Activated CD4-positive, alpha-beta T cell treated with anti-CD3 and anti-CD28 coated beads, Interleukin-2, amount 10 ng/mL, durations not matched to agents 24 days and 14 days (primary cell): ENCODE results near the gene ANKRD44. TPM values are rescaled to one million over a fixed set of nuclear protein-coding genes. Genes with fewer than 3 reads are reported as not detected.

Source experiments
- DNase-seq: peaks from one replicate; pipeline ENCODE4 v3.0.0; 2022
- H3K27ac Mint-ChIP-seq: one replicate; pipeline ENCODE4 v1.8.0; 2022; ENCODE audit warnings: mild to moderate bottlenecking, mixed read lengths
- H3K27me3 Mint-ChIP-seq: one replicate; pipeline ENCODE4 v1.8.0; 2022; ENCODE audit warnings: mixed read lengths
- H3K36me3 Mint-ChIP-seq: one replicate; pipeline ENCODE4 v1.8.0; 2022; ENCODE audit warnings: low read depth, mild to moderate bottlenecking, mixed read lengths
- H3K4me1 Mint-ChIP-seq: one replicate; pipeline ENCODE4 v1.8.0; 2021; ENCODE audit warnings: mixed read lengths
- H3K4me3 Mint-ChIP-seq: one replicate; pipeline ENCODE4 v1.8.0; 2022; ENCODE audit warnings: mild to moderate bottlenecking, moderate library complexity, mixed read lengths
- H3K9me3 Mint-ChIP-seq: one replicate; pipeline ENCODE4 v1.8.0; 2021; ENCODE audit warnings: mixed read lengths
- intact Hi-C: fragments of 100-400 bp; cut with micrococcal nuclease; formaldehyde crosslinking; loops from one replicate; pipeline ENCODE4 v1.15.1; 2023
- total RNA-seq: library from RNA; stranded (reverse); gene quantifications from 2 replicates; pipeline ENCODE4 v1.2.3, GENCODE V29; 2022

The ANKRD44 gene
- total RNA-seq, 1 donor from 2014 or later = 147 TPM

GRCh38 chr2:197148401-197148800 lies 162.2 kb downstream of the ANKRD44 start:
- H3K36me3 Mint-ChIP-seq = peaks cover 32% of the 10 kb centered on the region
- peaks cover 67% of the 10 kb centered on the region for H3K4me1 Mint-ChIP-seq
- DNase-seq = no peak

DNA sequence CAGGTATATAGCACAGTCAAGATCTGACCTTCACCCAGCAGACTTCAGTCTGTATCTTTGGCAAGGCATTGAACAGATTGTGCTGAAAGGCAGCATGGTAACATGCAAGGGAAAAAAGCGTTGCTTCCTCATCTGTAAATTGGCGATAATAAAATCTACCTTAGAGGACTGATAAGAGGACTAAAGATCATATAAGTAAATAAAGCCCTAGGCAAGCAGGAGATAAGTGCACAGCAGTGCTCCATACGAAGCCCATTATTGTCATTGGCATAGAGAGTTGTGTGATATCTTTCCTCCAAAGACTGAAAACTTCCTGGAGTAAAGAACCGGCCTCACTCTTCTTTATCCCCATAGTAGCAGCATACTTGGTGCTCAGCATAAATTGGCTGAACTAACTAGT lies 162.6 kb downstream of the ANKRD44 start:
- H3K36me3 Mint-ChIP-seq = peaks cover 33% of the 10 kb centered on the region
- H3K4me3 Mint-ChIP-seq = no peak overlapping the region
- no peaks in the 10 kb centered on the region for H3K9me3 Mint-ChIP-seq
- DNase-seq = no peak
- intact Hi-C loops = loop anchor here (2.0 to 5.0 kb wide), 3 partner anchors 17 to 36 kb away; no protein-coding TSS in a partner anchor
- H3K4me1 Mint-ChIP-seq = peaks cover 63% of the 10 kb centered on the region
- no peak overlapping the region for H3K27ac Mint-ChIP-seq
- H3K27me3 Mint-ChIP-seq = no peaks in the 10 kb centered on the region

More at GRCh38 chr2:197148401-197148800, 162.2 kb downstream of the ANKRD44 start:
- Mint-ChIP-seq H3K4me3 (no peak overlapping the region), H3K9me3 (no peaks in the 10 kb centered on the region), H3K27me3 (no peaks in the 10 kb centered on the region), H3K27ac (no peak overlapping the region)
- intact Hi-C loops = loop anchor here (5.0 kb wide), 2 partner anchors 34 to 36 kb away; no protein-coding TSS in a partner anchor

DNA sequence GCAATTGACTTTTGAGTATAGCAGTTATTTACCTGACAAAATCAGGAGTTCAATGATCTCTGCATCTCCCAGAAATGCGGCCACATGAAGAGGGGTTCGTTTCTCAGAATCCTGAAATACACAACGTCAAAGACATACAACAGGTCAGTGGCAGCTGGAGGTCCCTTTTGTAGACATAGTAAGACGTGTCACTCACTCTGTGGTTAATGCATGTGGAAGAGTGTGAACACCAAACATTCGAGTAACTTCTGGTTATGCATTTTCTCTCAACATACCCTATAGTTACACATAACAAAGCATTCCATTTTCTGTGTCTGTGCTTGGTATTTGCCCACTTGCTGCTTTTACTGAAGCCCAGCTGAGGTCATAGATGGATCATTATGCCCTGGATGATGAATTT lies 163.6 kb downstream of the ANKRD44 start:
- DNase-seq = no peak
- Mint-ChIP-seq H3K9me3 (no peaks in the 10 kb centered on the region), H3K27me3 (no peaks in the 10 kb centered on the region), H3K36me3 (peaks cover 32% of the 10 kb centered on the region), H3K4me3 (peak overlapping the region; percentile 12), H3K27ac (peak overlapping the region; percentile 62), H3K4me1 (peaks cover 56% of the 10 kb centered on the region)
- intact Hi-C loops = loop anchor here (2.0 to 5.0 kb wide), 3 partner anchors 16 to 35 kb away; no protein-coding TSS in a partner anchor

DNA sequence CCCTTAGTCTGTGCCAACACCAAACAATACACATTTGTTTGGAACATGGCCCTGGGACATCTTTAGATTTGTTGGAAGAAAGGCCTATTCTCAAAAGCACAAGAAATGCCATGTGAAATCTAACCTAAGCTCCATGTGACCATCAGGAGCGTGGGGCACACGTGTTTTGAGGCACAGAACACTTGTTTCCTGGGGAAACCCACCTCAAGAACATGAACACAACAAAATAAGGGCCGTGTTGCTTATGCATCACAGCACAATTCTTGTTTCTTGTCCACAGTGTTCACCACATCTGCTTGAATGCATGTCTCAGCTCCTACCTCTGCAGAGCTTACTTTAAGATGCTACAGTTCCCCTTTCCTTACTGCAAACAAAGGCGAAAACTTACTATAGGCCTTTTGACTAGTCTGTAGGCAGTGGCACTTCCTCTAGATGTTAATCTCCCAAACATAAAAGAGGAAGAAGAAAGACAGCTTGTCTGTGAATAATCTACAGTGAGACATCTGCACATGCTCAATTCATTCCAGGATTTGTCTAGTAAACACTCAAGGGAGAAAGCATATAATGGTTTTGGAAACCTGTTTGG lies 165.0 kb downstream of the ANKRD44 start:
- Mint-ChIP-seq H3K4me1 (peaks cover 52% of the 10 kb centered on the region), H3K4me3 (peak overlapping the region; percentile 55), H3K27me3 (no peaks in the 10 kb centered on the region), H3K9me3 (no peaks in the 10 kb centered on the region), H3K27ac (peak overlapping the region; percentile 93), H3K36me3 (peaks cover 29% of the 10 kb centered on the region)
- peak; percentile 73 for DNase-seq
- intact Hi-C loops = loop anchor here (1.0 to 5.0 kb wide), 5 partner anchors 8 to 37 kb away; no protein-coding TSS in a partner anchor

DNA sequence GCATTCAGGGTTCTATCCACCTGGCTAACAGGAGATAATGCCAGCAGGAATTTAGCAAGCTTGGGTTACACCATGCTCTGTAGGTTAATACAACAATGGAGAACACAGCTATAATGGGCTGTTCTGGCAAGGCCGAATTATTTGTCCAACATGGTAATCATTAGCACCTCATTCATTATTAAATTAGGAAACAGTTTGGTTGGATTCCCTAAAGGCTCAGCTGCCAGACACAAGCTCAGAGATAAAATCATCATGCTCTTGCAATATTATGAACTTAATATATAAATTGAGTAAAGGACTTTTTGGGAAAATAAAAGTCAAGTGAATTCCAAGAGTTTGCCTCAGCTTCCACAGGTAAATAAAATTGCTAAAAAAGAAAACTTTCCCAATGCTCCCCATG lies 166.4 kb downstream of the ANKRD44 start:
- H3K4me3 Mint-ChIP-seq = no peak overlapping the region
- H3K36me3 Mint-ChIP-seq = peaks cover 23% of the 10 kb centered on the region
- peak overlapping the region; percentile 73 for H3K27ac Mint-ChIP-seq
- intact Hi-C loops = loop anchor here (2.0 kb wide), 1 partner anchor 15 kb away; no protein-coding TSS in a partner anchor
- no peak for DNase-seq
- peaks cover 47% of the 10 kb centered on the region for H3K4me1 Mint-ChIP-seq
- no peaks in the 10 kb centered on the region for H3K27me3 Mint-ChIP-seq
- no peaks in the 10 kb centered on the region for H3K9me3 Mint-ChIP-seq

DNA sequence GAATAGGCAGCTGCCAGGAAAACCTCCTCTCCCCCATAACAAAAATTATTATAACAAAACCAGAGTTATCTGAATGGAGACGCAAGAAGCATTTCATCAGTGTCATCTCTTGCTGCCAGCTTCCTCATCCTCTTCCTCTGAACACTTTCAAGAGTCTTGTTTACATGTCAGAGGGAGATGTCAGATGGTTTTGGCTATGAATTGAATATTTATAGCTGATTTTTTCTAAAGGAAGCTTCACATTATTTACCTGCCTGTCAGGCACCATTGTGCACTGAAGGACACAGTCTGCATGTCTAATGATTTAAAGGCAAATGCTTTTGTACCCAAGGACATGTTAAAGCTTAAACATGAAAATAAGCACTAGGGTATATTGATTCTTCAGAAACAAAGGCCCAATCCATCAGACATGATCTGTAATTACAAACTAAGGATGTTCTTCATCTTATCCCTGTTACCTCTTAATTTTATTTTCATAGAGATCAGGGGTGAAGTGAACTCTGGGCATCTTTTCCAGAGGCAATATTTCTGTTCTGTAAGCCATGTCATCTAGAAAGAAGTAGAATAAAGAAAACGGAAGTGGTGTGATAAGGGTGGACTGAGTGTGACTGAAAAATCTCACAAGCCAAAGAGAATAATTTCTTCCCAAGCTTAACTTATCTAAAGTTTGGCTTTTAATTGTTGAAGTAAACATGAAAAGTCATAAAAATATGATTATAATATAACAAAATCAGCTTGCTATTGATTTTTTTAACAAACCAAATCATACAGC lies 168.7 kb downstream of the ANKRD44 start:
- Mint-ChIP-seq H3K4me1 (peaks cover 51% of the 10 kb centered on the region), H3K36me3 (peaks cover 27% of the 10 kb centered on the region), H3K9me3 (no peaks in the 10 kb centered on the region), H3K4me3 (no peak overlapping the region), H3K27me3 (no peaks in the 10 kb centered on the region), H3K27ac (peak overlapping the region; percentile 0)
- intact Hi-C loops = no loop called here
- no peak for DNase-seq

DNA sequence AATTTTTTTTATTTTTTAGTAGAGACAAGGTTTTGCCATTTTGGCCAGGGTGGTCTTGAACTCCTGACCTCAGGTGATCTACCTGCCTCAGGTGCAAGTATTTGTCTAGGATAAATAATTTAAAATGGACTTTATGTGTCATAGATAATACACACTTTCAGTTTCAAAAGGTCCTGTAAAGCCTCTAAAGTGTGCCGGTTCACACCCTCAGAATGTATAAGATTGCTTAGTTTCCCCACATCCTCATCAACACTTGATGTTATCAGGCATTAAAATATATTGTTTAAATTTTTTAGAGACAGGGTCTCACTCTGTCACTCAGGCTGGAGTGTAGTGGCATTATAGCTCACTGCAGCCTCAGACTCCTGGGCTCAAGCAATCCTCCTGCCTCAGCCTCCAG lies 170.5 kb downstream of the ANKRD44 start:
- no peak overlapping the region for H3K4me3 Mint-ChIP-seq
- H3K9me3 Mint-ChIP-seq = no peaks in the 10 kb centered on the region

GRCh38 chr2:197138506-197138905 lies 172.1 kb downstream of the ANKRD44 start:
- DNase-seq = no peak
- intact Hi-C loops = loop anchor here (1.0 to 10.0 kb wide), 4 partner anchors 8 to 566 kb away; partner anchors contain the start of genes MARS2 and PGAP1
- H3K4me1 Mint-ChIP-seq = peaks cover 53% of the 10 kb centered on the region
- no peaks in the 10 kb centered on the region for H3K9me3 Mint-ChIP-seq
- H3K36me3 Mint-ChIP-seq = peaks cover 38% of the 10 kb centered on the region
- H3K4me3 Mint-ChIP-seq = peak overlapping the region; percentile 18
- H3K27ac Mint-ChIP-seq = peak overlapping the region; percentile 82
- no peaks in the 10 kb centered on the region for H3K27me3 Mint-ChIP-seq

More for the DNA sequence above, 170.5 kb downstream of the ANKRD44 start:
- no peak for DNase-seq
- H3K36me3 Mint-ChIP-seq = peaks cover 39% of the 10 kb centered on the region
- H3K27me3 Mint-ChIP-seq = no peaks in the 10 kb centered on the region
- H3K4me1 Mint-ChIP-seq = peaks cover 51% of the 10 kb centered on the region
- intact Hi-C loops = no loop called here
- no peak overlapping the region for H3K27ac Mint-ChIP-seq

GRCh38 chr2:197137826-197138477 lies 172.6 kb downstream of the ANKRD44 start:
- intact Hi-C loops = loop anchor here (1.0 to 10.0 kb wide), 5 partner anchors 7 to 567 kb away; partner anchors contain the start of genes MARS2 and PGAP1
- peak overlapping the region; percentile 26 for H3K4me3 Mint-ChIP-seq

DNA sequence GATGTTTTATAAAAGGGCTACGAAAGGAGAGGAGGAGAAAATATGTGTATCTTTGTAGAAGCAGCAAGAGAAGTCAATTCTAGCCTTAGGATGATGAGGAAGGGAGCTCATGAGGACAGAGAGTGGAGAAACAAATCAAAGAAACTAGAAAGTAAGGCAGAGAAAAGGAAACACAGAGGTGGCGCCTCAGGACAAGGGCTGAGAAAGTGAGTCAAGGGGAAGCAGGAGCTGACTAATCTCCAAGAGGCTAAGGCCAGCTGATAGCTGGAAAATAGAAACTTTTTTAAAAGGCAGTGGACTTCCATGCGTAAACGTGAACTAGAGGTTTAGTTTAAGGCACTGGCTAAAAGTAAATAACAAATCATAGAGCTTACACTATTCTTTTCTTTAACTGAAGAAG lies 173.3 kb downstream of the ANKRD44 start:
- H3K4me3 Mint-ChIP-seq = peak overlapping the region; percentile 1
- no peaks in the 10 kb centered on the region for H3K9me3 Mint-ChIP-seq
- H3K36me3 Mint-ChIP-seq = peaks cover 43% of the 10 kb centered on the region
- peaks cover 65% of the 10 kb centered on the region for H3K4me1 Mint-ChIP-seq
- intact Hi-C loops = loop anchor here (1.0 to 10.0 kb wide), 4 partner anchors 8 to 568 kb away; partner anchors contain the start of genes MARS2 and PGAP1
- no peaks in the 10 kb centered on the region for H3K27me3 Mint-ChIP-seq
- peak overlapping the region; percentile 73 for H3K27ac Mint-ChIP-seq
- DNase-seq = no peak

More at GRCh38 chr2:197137826-197138477, 172.6 kb downstream of the ANKRD44 start:
- H3K9me3 Mint-ChIP-seq = no peaks in the 10 kb centered on the region
- H3K27ac Mint-ChIP-seq = peak overlapping the region; percentile 82
- peaks cover 58% of the 10 kb centered on the region for H3K4me1 Mint-ChIP-seq
- H3K27me3 Mint-ChIP-seq = no peaks in the 10 kb centered on the region
- DNase-seq = no peak
- peaks cover 43% of the 10 kb centered on the region for H3K36me3 Mint-ChIP-seq

DNA sequence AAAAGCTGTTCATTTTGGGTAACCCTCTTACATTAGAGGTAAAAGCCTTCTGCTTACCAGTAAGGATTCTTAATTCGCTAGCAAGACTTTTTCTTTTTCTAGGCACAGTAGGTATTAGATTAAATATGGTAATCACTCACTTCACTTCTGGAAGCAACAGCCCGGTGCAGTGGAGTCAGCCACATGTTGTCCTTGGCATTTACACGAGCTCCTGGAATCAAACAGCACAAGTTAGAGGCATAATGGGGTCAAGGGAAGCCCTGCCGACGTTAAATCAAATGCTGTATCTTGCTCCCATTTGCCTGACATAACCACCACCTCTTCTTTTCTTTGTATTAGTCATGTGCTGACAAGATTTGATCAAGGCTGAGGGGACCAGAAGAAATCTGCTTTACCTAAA lies 174.1 kb downstream of the ANKRD44 start:
- intact Hi-C loops = loop anchor here (5.0 to 10.0 kb wide), 3 partner anchors 191 to 568 kb away; partner anchors contain the start of genes MARS2 and PGAP1
- Mint-ChIP-seq H3K36me3 (peaks cover 48% of the 10 kb centered on the region), H3K4me3 (no peak overlapping the region), H3K27me3 (no peaks in the 10 kb centered on the region), H3K27ac (peak overlapping the region; percentile 73), H3K9me3 (no peaks in the 10 kb centered on the region), H3K4me1 (peaks cover 67% of the 10 kb centered on the region)
- no peak for DNase-seq

GRCh38 chr2:197135806-197136205 lies 174.8 kb downstream of the ANKRD44 start:
- peaks cover 48% of the 10 kb centered on the region for H3K36me3 Mint-ChIP-seq
- H3K4me3 Mint-ChIP-seq = no peak overlapping the region
- intact Hi-C loops = loop anchor here (5.0 to 10.0 kb wide), 3 partner anchors 191 to 569 kb away; partner anchors contain the start of genes MARS2 and PGAP1
- H3K9me3 Mint-ChIP-seq = no peaks in the 10 kb centered on the region
- DNase-seq = no peak
- peak overlapping the region; percentile 6 for H3K27ac Mint-ChIP-seq
- peaks cover 71% of the 10 kb centered on the region for H3K4me1 Mint-ChIP-seq
- H3K27me3 Mint-ChIP-seq = no peaks in the 10 kb centered on the region

DNA sequence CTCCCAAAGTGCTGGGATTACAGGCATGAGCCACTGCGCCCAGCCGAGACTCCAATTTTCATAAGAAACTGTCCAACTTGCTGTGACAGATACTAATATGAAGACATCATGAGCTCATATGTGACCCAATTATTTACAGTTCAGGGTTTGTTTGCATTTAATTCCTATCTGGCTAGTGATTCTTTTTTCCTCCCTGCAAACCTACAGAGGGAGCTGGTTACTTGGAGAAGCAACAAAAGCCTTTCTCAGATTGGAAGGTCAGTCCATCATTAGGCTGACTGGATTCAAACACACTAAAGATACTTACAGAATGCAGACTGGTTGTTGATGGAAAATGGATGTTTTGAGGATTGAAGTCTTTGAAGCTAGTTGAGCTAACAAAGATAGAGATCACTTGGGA lies 176.4 kb downstream of the ANKRD44 start:
- H3K4me3 Mint-ChIP-seq = no peak overlapping the region
- H3K27me3 Mint-ChIP-seq = no peaks in the 10 kb centered on the region
- DNase-seq = no peak
- peak overlapping the region; percentile 0 for H3K27ac Mint-ChIP-seq
- no peaks in the 10 kb centered on the region for H3K9me3 Mint-ChIP-seq
- H3K4me1 Mint-ChIP-seq = peaks cover 81% of the 10 kb centered on the region
- intact Hi-C loops = loop anchor here (5.0 to 10.0 kb wide), 2 partner anchors 33 to 571 kb away; partner anchors contain the start of gene MARS2
- peaks cover 51% of the 10 kb centered on the region for H3K36me3 Mint-ChIP-seq
